NCI-H524 (cell line): Measurements from ENCODE around the gene COL6A6.
"Not testable (repeated sequence)": the region's sequence is repeated elsewhere in the genome, so short reads cannot be mapped to it uniquely, and the experiment has no call there.

ENCODE experiments used
- DNase-seq, 2 experiments: peaks; one replicate each; lab custom pipeline; 2025; lab: John Stamatoyannopoulos, UW

Gene COL6A6

GRCh38 chr3:130537673-130538304 lies 20.8 kb downstream of the COL6A6 start:
- DNase-seq, result no peak

- peak; percentile 11 to 68 for DNase-seq
These were observed 22.0 kb downstream of the COL6A6 start for GRCh38 chr3:130539005-130539404.

- DNase-seq, result no peak
These were observed 26.3 kb downstream of the COL6A6 start for GRCh38 chr3:130543322-130543721.

GRCh38 chr3:130546920-130547679 lies 30.1 kb downstream of the COL6A6 start:
- peak; percentile 36 to 84 for DNase-seq

- not testable (repeated sequence) for DNase-seq
These were observed 30.7 kb downstream of the COL6A6 start for GRCh38 chr3:130547680-130548065.

- DNase-seq, result peak; percentile 63 to 94
These were observed 31.4 kb downstream of the COL6A6 start for GRCh38 chr3:130548356-130548755.

GRCh38 chr3:130557336-130558035 lies 40.5 kb downstream of the COL6A6 start:
- no peak for DNase-seq

- no peak for DNase-seq
These were observed 41.4 kb downstream of the COL6A6 start for GRCh38 chr3:130558366-130558765.

- DNase-seq, result no peak
These were observed 48.2 kb downstream of the COL6A6 start for GRCh38 chr3:130565224-130565623.
